Right lung (tissue), 10 donors: Measurements from ENCODE around the gene TCF7L2. TPM values are rescaled to one million over a fixed set of nuclear protein-coding genes. Genes with fewer than 3 reads are reported as not detected.
A peak's percentile ranks its signal among the peaks of the same experiment; 100 is the strongest.

Source experiments
- DNase-seq, 2 donors: peaks; one replicate each; pipeline ENCODE4 v3.0.0-alpha.2; 2013
- long read RNA-seq, 8 donors: transcript quantifications; one replicate each; lab custom pipeline, GENCODE V29; 2026
- polyA plus RNA-seq, 5 donors: library from polyadenylated mRNA; unstranded; fragments of 120-200 nt; gene quantifications; one replicate each; pipeline versions ENCODE4 v1.2.1 to v1.2.3, GENCODE V29; 2013; ENCODE audit warnings: inconsistent platforms in 1 of 5, low replicate concordance in 1 of 5; ENCODE audit not compliant: insufficient read length in 5 of 5, insufficient read depth in 1 of 5

Gene TCF7L2
- 10 to 100 TPM; 38.8 to 55.8 (median 49.2) TPM for polyA plus RNA-seq
- long read RNA-seq, donor 1, partial matches to known transcripts = 0 of 4 reads
- long read RNA-seq, donor 1, other reads (novel, unspliced or antisense) = 0 of 4 reads
- long read RNA-seq, donor 2 = 0 reads
- long read RNA-seq, donor 3, partial matches to known transcripts = 7 of 8 reads
- long read RNA-seq, donor 3, other reads (novel, unspliced or antisense) = 0 of 8 reads
- long read RNA-seq, donor 4 = 0 reads
- long read RNA-seq, donor 5, partial matches to known transcripts = 0 of 1 reads
- long read RNA-seq, donor 5, other reads (novel, unspliced or antisense) = 0 of 1 reads
- long read RNA-seq, donor 6, partial matches to known transcripts = 0 of 2 reads
- long read RNA-seq, donor 6, other reads (novel, unspliced or antisense) = 0 of 2 reads
- long read RNA-seq, donor 7, full-length matches to known transcripts = 6 of 6 reads
- long read RNA-seq, donor 7, partial matches to known transcripts = 0 of 6 reads
- long read RNA-seq, donor 7, other reads (novel, unspliced or antisense) = 0 of 6 reads
- long read RNA-seq, donor 8 = 0 reads

DNA sequence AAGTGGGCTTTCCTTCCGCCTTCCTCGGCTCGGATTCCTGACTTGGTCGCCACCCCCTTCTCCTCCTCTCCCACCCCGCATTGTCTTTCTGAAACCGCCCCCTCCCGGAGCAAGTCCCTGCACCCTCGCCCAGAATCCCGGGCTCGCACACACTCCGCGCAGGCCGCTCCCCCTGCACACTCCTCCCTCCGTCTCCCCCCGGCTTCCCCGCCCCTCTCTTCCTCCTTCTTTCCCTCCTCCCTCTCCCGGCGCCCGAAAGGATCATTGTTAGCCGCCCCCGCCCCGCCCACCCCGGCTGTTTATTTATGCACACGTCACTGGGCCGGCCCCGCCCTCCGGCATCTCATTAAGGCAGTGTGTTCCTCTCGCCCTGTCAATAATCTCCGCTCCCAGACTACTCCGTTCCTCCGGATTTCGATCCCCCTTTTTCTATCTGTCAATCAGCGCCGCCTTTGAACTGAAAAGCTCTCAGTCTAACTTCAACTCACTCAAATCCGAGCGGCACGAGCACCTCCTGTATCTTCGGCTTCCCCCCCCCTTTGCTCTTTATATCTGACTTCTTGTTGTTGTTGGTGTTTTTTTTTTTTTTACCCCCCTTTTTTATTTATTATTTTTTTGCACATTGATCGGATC lies at the start of gene TCF7L2:
Gene TCF7L2 (plus strand): TSS at position 373 of the 633 bp plus-strand sequence. CDS start 510 bp downstream, outside the sequence.
- DNase-seq = peak; percentile 95 to 96

DNA sequence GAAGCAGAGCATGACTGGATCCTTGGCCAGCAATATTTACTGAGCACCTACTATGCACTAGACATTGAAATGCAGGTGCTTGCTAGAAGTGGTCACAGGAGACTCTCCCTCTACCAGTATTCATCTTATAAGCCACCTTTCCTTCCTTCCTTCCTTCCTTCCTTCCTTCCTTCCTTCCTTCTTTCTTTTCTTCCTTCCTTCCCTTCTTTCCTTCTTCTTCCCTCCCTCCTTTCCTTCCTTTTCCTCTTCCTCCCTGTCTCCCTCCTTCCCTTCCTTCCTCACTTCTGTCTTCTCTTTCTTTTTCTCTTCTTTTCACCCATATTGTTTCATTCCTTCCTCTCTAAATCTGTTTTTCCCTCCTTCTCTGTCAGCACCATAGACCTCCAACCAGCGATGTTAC lies 47.3 kb upstream of the TCF7L2 start:
- DNase-seq = no peak

DNA sequence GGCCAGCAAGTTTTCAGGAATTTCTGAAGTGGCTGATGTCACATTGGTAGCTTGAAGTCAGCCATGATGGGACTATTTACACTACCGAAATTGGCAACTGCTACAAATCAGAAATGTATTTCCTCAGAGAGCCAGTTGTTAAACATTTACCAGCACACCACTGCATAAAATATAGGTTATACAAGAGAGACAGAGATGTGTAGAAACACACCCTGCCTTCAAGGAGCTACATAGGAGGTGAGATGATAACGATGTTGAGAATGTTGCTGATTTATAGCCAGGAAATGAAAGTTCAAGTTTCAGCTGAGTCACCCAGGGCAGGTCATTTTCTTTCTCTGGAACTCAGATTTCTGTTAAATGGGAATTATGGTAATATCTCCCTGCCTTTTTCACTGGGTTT lies 46.0 kb upstream of the TCF7L2 start:
- no peak for DNase-seq

DNA sequence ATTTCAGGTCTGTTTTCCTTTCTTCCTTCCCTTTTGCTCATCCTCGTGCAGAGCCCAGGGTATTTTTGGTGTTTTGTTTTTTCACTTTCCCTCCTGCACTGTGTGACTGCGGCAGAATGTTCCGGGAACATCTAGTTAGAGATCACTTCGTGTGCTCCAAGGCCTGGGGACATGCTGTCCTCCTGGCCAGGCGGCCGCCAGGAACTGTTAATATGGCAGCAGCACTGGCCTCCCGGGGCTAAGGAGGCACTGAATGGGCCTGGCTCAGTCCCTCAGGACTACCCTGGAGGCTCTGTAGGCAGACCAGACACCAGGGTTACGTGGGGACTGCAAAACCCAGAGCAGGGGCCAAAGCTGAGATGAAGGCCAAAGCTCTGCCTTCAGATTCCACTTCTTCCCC lies 43.1 kb upstream of the TCF7L2 start:
- no peak for DNase-seq

DNA sequence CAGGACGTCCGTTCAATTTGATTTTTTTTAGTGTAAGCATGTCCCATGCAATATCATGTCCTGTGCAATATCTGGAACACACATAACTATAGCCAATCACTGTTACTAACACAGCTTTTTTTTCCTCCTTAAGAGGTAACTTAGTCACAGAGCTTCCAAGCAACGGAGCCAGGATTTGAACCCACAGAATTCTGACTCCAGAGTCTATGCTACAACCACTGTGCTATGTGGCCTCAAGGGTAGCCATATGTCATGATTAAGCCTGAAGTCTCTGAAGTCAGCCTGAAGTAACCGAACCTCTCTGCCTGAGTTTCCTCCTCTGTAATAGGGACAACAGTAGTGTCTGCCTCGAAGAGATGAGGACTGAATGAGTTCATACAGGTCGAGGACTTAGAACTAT lies 42.2 kb upstream of the TCF7L2 start:
- DNase-seq = no peak

DNA sequence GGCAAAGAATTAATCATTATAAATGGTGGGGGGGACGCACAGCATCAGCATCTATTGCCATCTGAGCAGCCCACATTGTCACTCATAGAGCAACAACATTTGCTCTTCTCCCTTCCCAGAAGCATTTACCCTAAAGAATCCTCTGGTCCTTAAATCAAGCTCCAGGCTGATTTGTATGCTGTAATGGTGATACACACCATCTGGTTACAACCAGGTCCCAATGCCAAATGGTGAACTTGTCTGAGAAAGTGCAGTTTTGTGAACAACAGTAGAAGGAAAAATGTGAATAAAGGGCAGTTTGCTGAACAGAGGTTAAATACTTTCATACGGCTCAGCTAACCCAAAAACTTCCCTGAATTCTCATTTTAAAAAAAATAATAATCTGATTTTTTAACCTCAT lies 38.8 kb upstream of the TCF7L2 start:
- peak in 1 of 2 donors; percentile 24 for DNase-seq

DNA sequence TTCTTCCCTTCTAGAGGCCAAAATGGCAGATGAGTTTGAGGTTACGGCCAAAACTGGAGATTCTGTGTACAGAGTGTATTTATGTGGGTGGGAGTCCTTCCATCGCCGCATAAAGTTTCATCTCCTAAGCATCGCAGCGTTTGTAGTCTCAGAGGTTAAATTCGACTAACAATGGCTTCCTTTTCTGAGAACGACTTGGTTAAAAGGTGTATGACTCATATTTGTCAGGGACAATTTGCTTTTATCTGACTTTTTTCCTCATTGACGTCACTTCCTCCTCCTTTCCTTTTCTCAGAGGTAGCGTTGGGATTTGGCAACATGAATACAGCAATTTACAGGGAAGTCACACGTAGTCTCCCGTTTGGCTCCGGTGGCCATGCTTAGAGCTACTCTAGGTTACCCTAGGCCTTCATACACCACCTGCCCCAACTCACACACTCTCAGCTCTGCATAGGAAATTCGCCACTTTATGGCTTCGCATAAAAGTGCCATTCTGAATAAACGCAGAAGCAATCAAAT lies 37.6 kb upstream of the TCF7L2 start:
- no peak for DNase-seq

DNA sequence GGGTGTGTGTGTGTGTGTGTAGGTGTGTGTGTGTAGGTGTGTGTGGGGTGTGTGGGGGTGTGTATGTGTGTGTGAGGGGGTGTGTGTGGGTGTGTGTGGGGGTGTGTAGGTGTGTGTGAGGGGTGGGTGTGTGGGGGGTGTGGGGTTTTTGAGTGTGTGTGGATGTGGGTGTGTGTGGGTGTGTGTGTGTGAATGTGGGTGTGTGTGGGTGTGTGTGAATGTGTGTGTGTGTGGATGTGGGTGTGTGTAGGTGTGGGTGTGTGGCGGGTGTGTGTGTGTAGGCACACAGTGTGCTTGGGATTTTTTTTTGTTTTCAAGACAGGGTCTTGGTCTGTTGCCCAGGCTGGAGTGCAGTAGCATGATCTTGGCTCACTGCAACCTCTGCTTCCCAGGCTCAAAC lies 36.8 kb upstream of the TCF7L2 start:
- DNase-seq = no peak

DNA sequence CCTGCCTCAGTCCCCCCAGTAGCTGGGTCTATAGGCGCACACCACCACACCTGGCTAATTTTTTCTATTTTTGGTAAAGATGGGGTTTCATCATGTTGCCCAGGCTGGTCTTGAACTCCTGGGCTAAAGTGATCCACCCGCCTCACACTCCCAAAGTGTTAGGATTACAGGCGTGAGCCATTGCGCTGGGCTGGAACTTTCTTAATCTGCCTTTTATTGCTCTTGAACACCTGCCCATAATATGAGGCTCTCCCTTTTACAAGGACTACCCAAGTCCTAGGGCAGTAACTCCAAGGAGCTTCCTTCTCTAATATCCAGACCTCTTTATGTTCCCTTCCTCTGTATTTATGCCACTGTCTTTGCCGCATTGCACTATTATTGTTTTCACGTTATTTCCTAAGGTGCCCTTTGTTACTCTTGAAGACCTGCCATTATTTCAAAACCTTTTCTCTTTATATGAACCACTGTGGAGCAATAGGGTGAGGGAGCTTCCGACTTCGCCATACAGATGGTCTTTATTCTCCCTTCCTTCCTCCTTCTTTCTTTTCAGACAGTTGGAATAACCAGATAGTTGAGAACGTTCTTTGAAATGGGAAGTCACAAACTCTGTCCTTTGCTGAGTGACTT lies 36.3 kb upstream of the TCF7L2 start:
- DNase-seq = no peak

DNA sequence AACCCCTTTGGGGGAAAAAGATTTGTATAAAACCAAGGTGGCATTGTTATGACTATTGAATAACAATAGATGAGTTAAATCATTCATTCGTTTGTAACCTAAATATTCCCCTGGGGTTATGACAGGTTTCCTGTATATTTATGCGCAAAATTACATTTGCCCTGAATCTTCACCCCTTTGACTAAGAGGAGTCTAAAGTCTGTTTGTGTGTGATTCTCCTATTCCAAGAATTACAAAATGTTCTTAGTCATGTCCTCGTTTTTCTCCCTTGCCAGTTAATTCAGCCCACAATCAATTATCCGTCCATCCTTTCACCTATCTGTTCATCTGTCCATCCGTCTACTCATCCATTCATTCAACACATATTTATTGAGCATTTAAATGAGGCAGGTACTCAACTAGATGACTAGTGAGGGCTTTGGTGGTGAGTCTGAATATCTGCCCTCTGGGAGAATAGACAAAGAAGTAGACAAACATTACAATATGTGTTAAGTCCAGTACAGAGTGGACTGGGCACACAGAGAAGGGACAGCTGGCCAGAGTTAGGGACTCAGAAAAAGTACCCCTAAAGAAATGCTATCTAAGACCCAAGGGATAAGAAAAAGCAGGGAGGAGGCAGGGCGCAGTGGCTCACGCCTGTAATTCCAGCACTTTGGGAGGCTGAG lies 35.6 kb upstream of the TCF7L2 start:
- no peak for DNase-seq

DNA sequence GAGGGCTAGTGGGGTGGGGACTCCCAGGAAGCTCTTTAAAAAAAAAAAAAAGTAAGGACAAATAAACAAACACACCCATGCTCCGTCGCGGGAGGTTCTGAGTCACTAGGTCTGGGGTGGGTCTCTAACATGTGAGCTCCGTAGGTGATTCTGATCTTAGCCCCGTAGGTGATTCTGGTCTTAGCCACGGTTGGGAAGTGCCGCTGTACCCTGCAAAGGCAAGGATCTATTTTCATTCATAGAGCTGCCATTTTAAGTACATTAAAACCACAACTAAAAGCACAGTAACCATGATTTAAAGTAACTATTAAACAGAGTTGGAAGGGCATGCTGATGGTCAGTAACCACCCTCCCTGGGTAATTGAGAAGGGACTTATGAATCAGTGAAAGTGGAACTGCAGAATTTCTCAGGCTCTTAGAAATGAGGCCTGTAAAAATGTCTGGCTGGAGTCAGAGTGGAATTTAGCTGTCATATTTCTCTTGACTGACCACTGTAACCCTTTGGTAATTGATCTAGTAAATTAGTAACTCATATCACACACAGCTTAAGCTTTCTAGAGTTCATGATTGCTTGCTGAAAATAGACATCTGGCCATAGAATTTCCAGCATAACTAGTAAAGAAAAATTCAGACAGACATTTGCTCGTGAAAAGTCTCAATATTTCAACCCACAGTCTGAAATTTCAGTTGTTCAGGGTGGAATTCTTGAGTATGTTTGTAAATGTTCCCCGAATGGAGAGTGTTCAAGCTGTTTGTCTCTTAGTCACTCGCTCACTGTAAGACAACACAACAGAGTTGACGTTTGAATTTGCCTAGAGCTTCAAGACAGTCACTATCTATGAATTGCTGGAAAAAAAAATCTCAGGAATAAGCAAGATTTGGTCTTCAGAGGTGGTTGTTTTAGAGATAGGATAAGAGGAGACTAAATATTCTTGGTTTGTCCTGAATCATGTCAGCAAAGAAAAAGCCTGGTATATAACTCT lies 34.2 kb upstream of the TCF7L2 start:
- peak in 1 of 2 donors; percentile 23 for DNase-seq

DNA sequence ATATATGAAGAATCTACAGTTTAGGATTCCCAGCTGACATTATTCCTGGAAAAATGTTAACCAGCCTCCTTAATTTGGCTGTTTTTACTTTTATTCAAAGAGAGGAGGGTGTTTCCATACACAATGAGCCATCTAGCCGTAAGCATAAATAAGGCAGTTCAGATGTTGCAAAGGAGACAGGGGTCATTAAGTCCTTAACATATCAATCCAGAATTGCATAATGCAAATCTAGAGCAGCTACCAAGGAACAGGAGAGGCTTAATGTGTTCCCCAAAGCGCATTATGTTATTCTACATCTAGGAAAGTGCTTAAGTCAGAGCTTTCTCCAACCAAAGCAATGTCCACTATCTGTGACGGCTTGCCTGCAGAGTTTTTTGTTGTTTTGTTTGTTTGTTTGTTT lies 32.4 kb upstream of the TCF7L2 start:
- no peak for DNase-seq

DNA sequence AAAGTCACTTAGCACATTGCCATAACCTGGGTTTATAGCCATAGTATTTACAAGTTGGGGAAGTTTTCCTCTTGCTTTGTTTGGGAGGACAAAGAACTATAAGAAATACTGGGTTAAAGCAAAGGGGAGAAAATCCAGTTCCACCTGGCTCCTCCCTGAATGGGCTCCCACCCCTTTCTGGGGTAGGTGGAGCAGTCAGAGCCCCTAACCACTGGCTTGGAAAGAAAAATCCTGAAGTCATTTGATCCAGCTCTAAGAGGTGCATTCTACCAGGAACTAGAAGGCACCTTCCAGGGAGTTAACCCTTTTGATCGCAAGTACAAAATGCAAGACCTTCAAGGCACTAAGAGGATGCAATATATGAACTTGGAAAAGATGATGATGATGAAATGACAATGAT lies 31.3 kb upstream of the TCF7L2 start:
- DNase-seq = no peak

DNA sequence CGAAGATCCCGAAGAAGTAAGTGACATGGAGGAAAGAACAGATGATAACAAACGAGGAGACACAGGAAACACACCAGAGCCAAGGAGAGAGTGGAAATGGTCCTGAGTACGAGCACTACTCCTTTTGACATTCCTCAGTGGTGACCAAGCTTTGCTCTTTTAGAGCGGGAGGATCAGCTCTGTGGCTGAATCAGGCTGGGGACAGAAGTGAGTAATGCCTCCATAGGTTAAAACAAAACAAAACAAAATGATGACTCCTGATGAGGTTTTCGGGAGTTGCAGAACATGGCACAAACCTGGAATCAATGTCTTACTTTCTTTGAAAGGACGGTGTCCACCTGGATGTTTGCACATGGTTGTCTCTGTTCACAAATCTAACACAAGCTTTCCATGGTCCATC lies 30.3 kb upstream of the TCF7L2 start:
- no peak for DNase-seq

DNA sequence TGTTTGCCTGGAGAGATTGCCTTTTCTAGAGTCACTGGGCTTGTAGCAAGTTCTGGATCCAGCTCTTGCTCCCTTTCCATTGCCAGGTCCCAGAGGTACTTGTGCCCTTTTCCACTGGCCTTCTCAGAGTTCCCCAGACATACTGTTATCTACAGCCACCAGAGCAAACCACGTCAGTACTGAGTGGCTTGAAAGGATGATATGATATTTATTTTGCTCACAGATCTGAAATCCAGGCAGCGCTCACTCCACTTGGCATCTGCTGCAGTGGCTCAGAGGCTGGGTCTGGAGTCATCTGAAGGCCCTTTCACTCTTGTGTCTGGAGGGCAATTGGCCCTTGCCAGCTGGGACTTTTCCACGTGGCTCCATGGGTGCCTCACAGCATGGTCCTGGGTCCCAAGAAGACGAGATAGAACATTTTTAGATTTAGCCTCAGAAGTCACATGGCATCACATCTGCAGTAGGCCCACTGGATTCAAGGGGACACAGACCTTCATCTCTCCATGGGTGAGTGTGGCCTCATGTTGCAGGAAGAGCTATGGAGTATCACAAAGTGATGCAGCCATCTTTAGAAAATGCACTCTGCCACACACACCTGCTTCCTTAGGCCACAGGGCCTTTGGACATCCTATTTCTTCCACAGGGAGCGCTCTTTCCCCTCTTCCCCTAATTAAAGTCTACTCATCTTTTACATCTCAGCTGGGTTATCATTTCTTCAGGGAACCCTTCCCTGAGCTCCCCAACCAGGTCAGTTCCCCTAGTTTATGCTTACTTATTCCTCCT lies 22.9 kb upstream of the TCF7L2 start:
- DNase-seq = no peak

DNA sequence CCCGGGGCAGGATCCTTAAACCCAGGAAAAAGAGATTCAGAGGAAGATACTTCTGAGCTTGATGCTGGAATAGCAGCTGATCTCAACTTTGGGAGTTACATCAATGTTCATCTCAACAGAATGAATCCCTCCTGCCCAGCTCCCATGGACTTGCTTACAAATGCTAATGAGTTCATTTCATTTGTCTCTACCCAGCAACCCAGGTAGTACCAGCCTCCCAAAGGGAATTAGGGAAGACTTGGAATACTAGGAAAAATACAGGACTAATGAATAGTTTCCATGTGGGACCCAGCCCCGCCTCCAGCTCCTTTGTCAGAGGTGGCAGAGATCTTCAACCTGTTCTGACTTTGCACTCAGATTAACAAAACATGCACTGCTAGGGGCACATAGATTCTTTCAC lies 22.1 kb upstream of the TCF7L2 start:
- no peak for DNase-seq

DNA sequence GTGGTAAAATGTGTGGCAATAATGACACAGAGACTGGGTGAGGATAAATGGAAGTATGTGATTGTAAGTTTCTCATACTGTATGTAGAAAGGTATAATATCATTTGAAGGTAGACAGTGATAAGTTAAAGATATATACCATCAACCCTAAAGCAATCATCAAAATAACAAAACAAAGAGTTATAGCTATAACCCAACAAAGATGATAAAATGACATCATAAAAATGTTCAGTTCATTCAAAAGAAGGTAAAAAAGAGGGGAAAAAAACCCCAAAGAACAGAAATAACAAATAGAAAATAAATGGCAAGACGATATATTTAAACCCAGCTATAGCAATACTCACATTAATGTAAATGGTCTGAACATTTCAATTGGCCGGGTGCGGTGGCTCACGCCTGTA lies 17.4 kb upstream of the TCF7L2 start:
- no peak for DNase-seq

DNA sequence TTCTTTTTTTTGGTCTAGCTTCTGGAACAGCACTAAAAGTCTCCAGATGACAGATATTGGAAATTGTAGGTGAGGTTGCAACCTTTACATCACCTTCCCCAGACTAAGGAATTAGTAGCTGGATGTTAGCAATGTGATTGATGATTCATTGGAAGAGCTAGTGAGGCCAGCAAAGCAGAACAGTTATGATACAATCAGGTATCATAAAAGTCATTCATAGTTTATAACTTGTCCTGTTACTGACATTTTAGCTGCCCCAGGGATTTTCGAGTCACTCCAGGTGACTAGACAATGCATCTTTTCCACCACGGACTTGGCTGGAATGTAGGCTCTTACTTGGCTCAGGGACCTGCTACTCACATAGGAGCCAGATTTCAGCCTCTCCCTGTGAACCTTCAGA lies 15.9 kb upstream of the TCF7L2 start:
- DNase-seq = no peak

DNA sequence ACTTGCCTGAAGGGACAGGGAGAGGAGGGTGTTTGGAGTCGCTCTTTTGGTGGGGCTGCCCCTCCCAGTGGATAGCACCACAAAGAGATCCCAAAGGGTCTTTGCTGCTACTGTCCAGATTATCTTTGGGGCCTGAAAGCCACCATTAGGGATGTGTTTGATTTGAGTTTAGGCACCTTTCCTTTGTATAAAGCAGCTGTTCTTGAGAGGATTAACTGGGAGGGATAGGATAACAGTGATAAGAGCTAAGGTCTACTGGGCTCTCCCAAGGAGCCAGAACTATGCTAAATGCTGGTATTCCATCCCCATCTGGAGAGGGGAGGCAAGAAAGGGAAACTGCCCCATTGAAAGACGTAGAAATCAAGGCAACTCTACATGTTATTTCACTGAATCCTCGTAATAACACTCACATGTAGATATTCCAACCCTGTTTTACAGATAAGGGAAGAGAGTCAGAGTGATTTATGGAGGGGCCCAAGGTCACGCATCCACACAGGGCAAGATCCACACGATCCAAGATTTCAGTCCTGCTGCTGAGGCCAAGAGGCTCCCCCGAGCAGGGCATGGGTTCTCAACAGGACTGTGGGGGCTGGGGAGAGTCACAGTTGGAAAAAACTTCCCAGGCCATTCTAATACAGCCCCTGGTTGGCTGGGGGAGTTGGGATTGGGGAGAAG lies 11.1 kb upstream of the TCF7L2 start:
- DNase-seq = no peak
